Kidney capillary endothelial cell (primary cell): ENCODE measurements around the gene RGMA.
"Not testable (repeated sequence)": the region's sequence is repeated elsewhere in the genome, so short reads cannot be mapped to it uniquely, and the experiment has no call there.

Source experiments
- DNase-seq: peaks from one replicate; pipeline ENCODE4 v3.0.0-alpha.2; 2018; ENCODE audit warnings: low spot score

The RGMA gene

DNA sequence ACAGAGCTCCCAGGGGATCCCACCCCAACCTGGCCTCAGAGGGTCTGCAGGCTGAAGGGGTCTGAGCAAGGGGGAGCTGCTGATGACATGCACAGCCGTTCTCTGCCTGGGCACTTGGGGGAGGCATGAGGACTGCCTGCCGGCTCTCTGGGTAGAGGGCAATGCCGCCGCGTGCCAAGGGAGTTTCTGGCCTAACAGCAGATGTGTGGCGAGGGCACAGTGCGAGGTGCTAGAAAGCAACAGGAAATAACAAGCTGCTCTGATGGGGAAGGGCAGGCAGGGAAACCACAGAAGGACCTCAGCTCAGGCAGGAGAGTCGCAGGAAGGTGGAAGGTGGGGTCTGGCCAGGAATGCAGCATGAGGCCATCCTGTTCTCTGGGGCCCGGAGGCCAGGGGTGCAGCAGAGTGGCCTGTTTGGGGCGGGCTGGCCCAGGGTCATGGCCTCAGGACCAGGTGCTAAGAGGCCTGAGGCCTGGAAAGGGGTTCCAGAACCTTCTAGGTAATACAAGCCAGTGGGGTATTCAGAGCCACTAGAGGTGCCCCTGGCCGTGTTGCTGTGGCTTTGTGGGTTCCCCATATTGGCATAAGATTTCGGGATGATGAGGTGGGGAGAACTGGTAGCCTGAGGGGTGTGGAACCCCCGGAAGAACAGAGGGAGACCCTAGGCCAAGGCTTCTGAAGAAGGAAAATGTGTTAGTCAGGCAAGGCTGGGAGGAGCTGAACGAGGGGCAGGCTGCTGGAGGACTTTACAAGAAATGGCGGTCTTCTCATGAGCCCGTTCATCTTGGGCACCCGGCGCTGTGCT, 41.2 kb downstream of the RGMA start:
- no peak for DNase-seq

DNA sequence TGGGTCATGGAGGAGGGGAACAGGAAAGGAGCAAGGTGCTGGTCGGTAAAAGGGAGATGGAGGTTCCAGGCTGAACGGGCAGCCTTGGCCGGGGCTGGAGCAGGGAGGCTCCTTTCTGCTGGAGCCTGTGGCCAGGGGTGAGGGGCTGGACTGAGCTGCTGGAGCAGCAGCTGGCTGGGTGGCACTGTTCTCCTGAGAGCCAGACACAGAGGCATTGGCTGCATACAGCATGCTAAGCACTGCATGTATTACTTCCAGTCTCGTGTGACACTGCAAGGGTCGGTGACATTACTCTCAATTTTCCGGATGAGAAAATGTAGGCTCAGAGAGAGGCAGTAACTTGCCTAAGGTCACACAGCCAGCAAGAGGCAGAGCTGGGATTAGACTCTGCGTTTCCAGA, 42.3 kb downstream of the RGMA start:
- DNase-seq = no peak

DNA sequence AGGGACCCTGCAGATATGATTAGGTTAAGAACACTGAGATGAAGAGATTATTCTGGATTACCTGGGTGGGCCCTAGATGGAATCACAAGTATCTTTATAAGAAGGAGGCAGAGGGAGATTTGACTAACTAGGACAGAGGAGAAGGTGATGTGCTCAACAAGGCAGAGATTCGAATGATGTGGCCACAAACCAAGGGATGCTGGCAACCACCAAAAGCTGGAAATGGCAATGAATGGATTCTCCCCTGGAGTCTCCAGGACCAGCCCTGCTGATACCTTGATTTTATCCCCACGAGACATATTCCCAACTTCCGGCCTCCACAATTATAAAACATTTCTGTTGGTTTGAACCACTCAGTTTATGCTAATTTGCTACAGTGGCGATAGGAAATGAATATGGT, 42.9 kb downstream of the RGMA start:
- no peak for DNase-seq

DNA sequence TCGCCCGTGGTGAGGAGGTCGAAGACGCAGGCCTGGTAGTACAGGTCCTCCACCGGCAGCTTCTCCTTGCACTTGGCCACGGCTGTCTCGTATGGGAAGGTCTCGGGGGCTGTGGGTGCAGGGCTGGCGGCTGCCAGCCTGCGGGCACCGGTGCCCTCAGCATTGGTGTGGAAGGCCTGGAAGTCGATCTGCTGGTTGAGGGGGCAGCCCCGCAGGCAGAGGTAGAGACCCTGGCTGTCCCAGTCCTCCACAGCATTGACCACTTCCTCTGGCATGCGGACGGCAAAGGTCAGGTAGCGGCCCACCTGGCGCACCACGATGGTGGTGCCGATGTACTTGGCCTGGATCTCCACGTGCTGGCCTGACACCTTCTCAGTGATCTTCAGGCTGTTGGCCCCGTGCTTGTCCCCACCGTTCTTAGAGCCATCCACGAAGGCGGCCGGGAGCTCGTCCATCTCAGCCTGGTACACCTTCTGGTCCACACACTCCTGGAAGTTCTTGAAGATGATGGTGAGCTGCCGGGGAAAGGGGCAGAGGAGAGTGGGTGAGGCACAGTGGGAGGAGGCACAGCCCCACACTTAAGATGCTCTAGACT, 43.7 kb downstream of the RGMA start:
- no peak for DNase-seq

DNA sequence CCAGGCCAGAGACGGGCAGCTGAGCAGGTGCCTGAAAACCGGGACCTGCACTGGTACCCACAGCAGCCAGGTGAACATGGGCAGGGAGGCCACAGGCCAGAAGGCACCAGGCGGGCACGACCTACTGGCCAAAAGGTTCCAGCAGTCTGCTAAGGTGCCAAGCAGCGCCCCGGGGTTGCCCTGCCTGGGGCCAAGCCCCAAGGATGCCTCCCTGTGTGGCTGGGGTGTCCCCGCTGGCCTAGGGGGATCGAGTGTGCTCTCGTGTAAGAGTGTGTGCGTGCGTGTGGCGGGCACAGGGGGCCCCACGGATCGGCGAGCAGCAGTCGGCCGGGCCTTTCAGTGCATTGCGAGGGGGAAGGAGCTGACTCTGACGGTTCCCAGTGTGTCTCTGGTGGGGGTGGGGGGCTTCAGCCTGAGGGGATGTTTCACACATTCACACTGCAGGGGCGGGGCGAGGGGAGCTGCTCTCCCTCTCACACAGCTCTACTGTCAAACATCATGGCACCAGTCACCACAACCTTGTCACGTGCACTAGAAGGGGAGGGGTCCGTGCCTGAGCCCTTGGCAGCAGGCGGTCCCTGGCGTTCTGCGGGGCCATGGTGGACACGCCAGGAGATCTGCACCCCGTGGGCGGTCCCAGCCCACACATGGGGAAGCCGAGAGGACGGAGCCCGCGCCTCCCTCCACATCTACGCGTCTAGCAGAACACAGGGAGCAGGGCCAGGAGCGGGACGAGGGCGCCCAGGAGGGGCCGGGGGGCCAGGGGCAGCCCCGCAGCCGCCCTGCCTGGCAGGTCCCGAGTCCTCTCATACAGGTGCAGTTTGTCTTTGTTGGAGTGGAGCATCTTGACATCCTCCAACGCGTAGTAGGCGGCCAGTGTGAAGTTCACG, 44.5 kb downstream of the RGMA start:
- DNase-seq = no peak

DNA sequence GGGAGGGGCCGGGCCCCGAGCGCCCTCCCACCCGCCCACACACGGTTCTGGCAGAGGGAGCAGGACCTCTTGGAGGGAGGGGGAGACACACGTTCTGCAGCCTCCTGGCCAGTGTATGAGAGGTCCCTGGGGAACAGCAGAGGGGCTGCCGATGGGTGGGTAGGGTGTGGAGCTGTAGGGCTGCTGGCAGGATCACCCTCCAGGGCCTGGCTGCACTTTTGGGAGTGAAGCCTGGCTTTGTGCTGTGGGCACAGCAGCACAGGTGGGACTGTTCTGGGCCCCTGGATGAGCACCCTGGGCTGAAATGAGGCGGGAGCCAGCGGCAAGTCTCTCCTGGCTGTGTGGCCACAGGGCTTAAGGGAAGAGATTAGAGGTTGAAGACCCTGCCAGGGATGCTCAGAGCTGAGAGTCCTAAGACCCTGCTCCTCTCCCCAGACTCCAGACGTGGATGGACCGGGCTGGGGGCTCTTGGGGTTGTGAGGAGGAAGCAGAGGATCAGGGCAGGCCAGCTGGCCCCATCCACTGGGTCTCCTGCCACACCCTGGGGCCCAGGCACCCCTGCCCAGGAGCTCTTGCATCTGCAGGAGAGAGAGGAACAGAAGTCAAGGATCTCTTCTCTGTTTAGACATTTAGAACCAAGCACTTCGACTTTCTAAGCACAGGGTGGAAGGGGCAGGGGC, 45.2 kb downstream of the RGMA start:
- no peak for DNase-seq

DNA sequence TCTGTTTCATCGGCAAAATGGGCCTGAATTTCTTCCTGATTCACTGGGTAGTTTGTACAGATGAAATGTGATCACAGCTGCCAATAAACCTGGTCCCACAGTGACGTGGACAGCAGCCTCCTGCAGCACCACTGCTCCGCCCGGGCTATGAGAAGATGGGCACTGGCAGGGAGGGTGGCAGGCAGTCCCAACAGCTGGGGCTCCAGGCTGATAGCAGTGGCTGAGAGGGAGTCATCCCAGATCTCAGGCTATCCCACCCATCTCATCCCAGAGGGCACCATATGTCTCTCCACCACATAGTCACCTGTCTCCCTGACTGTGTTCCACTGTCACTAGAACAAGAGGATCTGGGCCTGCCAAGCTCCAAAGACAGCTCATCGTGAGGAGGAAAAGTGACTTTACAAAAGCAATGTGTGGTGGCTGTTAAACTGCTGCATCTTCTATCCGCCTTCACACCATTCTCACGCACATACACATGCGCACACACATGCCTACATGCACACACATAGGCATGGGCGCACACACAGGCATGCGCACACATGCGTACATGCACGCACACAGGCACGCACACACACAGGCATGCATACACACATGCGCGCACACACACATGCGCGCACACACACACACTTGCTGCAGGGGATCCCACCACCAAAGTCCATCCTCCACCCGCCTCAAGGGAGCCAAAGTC, 46.2 kb downstream of the RGMA start:
- DNase-seq = no peak

DNA sequence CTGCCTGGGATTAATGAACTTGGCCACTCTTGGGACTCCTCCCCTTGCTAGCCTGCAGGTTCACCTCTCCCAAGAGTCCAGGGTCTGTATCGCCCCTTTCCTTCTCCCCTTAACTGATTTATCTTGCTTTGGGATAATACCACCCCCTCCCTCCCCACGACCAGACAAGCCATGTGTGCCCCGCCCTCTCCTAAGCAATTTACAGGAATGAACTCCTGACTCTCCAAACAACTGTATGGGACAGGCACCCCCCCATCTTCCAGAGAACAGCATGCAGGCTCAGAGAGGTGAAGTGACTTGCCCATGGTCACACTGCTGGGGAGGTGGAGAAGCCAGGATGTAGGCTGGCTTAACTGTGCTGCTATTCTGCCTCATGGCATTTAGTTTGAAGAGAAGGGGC, 46.8 kb downstream of the RGMA start:
- no peak for DNase-seq

DNA sequence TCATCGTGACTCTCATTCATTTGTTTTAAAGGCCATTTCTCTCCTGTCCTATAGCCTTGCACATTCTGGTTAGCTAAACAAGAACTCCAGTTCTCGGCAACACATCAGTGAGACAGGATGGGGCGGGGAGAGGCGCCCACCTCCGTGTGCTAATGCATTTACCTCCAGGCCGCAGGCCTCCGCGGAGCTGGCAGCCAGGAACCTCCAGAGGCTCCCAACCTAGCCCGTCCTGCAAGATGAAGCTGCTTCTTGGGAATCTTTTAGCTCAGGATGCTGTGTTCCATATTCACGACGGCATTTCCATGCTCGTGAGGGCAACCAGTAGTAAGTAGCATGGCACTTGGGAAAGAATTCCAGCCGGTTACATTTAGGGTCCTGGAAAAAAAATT, 47.9 kb downstream of the RGMA start:
- DNase-seq = no peak

DNA sequence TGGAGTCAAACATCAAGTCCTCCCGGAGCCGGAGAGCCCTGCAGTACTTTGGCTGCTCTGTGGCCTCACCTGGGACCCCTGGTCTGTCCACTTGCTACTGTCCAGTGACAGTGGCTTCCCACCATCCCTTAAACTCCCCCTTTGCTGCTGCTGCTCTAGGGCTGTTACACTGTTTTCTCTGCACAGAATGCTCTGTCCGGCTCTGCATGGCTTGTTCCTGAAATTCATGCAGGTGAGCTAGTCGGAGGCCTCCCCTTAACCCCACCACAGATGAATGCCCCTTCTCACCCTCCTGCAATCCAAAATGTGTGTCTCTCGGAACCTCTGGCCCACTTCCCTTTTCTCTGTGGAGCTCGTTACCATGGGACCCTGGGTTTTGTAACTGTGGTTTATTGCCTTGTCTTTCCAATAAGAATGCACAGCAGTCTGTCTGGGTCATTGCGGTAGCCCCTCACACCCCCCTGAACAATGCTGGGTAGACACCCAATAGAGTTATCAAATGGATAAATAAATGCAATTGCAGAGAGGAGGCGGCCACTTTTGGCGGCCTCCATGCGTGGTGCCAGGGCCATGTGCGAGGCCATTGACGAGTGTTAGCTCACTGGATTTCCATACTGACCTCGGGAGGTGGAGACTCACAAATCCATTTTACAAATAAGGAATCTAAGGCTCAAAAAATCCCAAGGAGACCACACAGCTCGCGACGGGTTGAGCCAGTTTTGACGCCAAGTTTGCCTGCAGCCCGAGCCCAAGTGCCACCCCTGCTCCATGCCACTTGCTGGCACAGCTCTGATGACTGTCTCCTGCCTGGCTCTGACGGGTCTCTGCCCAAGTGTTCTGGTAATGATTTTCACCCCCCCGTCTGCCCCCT, 48.5 kb downstream of the RGMA start:
- no peak for DNase-seq

DNA sequence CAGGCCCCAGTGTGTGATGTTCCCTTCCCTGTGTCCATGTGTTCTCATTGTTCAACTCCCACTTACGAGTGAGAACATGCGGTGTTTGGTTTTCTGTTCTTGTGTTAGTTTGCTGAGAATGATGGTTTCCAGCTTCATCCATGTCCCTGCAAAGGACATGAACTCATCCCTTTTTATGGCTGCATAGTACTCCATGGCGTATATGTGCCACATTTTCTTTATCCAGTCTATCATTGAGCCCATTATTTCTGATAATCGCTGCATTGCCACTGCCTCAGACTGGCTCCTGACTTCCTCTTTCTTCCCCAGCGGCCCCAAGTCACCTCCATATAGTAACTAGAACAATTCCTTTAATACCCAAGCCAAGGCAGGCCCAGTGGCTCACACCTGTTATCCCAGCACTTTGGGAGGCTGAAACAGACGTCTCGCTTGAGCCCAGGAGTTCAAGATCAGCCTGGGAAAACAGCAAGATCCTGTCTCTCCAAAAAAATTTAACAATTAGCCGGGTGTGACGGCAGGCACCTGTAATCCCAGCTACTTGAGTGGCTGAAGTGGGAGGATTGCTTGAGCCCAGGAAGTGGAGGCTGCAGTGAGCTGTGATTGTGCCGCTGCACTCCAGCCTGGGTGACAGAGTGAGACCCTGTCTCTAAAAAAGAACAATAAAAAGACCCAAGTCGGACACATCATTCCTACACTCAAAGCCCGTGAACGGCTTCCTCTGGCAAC, 49.3 kb downstream of the RGMA start:
- DNase-seq = not testable (repeated sequence)

DNA sequence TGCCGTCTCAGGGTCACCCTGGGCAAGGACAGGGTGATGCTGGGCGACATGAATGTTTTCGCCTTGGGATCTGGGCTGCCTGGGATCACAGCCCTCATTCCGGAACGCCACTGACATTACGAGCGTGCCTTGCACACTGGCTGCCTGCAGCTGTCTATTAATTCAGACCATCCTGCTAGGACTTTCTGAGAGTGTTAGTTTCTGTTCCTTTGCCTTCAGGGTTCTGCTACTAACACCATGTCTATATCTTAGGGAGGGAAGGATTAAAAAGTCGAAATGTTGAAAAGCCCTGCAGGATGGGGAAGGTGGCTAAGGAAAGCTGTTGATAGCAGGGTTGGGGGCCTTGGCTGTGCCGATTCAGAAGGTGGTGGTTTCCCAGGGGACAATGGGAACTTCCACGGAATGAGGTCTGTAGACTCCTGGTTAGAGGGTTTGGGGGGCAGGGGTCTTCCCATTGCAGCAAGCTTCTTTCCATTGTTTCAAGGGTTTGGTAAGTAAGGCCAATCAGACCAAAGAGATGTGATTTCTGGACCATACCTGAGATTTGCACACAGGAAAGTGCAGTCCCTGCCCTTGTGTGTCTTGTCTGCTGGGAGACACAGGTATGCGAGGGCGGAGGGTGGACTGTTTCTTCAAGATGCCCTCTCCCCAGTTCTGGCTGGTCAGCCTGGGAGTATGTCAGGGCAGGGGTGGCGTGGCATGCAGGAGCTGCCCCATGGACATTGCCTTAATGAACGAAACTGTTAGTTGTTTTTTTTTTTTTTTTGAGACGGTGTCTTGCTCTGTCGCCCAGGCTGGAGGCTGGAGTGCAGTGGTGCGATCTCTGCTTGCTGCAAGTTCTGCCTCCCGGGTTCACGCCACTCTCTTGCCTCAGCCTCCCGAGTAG, 50.9 kb downstream of the RGMA start:
- DNase-seq = no peak

DNA sequence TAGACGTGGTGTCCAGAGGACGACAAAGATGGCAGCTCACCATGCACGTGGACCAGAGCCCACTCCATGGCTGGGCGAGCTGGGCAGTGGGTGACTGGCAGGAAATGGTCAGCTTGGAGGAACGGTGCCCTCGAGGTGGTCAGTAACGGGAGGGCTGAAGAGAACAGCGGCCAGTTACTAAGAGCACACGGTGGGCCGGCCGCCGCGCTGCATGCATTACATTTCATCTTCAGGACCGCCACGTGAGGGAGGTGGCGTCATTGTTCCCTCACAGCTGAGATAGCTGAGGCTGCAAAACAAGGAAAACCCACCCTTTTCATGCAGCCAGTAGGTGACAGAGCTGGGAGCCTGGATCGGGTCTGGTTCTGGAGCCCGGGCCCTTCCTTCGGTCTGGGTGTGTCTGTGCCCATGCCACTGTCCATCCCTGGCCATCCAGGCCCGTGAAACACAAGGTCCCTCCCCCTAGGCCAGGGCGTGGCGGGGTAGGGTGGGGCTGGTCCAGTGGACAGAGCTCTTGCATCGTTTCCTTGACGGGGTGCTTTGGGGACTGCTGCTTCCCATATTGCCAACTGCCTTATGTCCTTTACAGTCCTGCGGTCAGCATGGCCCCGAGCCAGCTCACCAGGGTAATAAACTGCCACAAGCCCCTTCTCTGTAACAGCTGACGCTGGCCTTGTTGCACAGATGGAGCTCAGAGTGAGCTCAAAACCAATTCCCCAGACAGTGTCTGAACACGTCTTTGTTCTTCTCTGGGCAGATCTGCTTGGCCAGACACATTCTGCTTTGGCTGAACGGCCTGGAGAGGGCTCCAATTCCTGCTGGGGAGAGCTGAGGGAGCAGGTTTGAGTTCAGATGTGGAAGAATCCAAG, 51.8 kb downstream of the RGMA start:
- no peak for DNase-seq

DNA sequence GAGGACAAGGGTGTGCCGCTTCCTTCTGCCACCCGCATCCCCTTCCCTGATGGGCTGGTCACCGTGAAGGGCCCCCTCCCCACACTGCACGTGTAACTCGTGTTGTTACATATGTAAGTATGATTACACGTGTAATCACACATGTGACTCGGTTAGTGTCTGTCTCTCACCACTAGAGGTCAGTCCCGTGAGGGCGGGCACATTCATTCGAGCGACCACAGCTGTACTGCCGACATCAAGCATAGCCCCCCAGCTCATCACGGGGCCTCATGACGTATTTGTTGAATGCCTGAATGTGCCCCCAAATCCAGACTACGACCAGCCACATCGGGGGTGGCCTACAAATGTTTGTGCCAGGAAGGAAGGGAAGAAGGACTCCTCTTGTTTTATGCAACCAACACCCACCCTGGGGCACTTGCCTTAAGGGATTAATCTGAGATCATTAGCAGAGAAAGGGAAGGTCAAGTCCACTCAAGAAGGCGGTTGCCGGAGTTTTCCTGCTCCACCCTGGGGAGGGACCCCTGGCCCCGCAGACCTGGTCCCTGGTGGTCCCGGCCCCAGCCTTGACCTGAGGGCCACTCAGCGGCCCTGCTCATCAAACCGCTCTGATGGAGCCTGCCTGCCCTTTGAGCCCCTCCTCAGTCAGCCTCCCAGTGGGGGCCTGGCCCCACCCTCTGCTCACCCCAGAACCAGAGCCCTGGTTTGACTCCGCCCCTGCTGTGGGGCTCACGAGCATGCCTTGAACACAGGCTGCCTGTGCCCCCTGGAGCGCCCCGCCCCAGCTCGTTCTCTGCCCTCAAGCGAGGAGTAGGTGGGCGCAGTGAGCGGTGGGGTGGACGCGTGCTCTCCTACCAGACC, 52.8 kb downstream of the RGMA start:
- peak; percentile 31 for DNase-seq

DNA sequence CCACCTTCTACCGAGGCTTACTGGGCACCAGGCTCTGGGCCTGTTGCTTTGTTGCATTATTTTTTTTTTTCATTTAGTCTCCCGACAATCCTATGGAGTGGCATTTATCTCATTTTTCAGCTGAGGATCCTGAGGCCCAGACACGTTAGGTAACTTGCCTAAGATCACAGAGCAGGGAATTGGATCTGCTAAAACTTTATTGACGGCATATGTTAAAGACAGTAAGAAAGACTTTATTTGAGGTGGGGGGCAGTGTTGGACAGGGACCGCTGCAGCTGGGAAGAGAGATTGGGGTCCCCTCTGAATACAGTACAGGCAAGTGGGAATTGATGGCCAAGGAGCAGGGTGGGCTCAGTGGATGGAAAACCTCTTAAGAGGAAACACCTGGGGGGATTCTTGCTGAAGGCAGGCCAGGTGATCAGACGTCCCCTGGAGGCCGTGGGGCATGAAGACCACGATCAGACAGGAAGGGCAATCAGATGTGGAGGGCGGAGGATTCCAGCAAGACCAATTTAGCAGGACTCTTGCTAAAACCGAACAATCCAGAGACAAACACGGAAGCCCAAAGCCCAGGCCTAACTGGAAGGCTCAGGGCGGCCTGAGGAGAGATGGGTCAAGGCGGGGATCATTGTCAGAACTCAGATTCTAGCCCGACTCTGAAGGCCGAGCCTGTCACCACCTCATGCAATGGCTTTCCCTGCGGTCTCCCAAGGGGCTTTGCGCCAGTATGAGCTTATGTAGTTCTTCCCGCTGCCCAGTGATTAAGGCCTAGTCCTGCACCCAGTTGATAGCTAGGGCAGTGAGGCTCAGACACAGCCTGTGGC, 53.7 kb downstream of the RGMA start:
- no peak for DNase-seq

DNA sequence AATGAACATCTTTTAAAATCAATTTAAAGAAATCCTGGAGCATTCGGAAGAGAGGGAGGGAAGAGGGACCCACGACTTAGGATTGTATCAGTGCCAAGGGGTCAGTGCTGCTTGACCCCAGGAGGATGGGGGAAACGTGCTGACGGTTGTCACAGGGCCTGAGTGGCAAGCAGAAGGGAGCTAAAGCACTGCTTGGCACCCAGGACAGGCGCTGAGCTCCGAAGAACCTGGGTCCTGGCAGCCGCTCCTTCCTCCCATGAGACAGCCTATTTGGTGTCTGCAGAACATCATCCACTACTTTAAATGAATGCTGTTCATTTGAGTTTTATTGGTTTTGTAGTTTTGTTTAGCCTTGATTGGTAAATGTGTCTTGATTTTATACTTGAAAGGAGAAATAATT, 54.5 kb downstream of the RGMA start:
- no peak for DNase-seq
